HG02571 (cell line): ENCODE measurements around the gene FADS2.

ENCODE experiments used
- ATAC-seq: cut with Tn5 transposase; IDR thresholded peaks from one replicate; pipeline ENCODE4 v1.9.1; 2021; ENCODE audit warnings: mild to moderate bottlenecking, moderate library complexity; ENCODE audit not compliant: unreplicated experiment

FADS2 gene

DNA sequence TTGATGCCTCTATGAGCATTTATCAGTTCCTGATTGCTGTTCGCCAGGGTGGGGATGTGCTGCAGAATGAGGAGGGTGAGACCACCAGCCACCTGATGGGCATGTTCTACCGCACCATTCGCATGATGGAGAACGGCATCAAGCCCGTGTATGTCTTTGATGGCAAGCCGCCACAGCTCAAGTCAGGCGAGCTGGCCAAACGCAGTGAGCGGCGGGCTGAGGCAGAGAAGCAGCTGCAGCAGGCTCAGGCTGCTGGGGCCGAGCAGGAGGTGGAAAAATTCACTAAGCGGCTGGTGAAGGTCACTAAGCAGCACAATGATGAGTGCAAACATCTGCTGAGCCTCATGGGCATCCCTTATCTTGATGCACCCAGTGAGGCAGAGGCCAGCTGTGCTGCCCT lies 32.6 kb upstream of the FADS2 start:
- no peak for ATAC-seq

DNA sequence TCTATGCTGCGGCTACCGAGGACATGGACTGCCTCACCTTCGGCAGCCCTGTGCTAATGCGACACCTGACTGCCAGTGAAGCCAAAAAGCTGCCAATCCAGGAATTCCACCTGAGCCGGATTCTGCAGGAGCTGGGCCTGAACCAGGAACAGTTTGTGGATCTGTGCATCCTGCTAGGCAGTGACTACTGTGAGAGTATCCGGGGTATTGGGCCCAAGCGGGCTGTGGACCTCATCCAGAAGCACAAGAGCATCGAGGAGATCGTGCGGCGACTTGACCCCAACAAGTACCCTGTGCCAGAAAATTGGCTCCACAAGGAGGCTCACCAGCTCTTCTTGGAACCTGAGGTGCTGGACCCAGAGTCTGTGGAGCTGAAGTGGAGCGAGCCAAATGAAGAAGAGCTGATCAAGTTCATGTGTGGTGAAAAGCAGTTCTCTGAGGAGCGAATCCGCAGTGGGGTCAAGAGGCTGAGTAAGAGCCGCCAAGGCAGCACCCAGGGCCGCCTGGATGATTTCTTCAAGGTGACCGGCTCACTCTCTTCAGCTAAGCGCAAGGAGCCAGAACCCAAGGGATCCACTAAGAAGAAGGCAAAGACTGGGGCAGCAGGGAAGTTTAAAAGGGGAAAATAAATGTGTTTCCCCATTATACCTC lies 32.1 kb upstream of the FADS2 start:
- ATAC-seq: no peak

DNA sequence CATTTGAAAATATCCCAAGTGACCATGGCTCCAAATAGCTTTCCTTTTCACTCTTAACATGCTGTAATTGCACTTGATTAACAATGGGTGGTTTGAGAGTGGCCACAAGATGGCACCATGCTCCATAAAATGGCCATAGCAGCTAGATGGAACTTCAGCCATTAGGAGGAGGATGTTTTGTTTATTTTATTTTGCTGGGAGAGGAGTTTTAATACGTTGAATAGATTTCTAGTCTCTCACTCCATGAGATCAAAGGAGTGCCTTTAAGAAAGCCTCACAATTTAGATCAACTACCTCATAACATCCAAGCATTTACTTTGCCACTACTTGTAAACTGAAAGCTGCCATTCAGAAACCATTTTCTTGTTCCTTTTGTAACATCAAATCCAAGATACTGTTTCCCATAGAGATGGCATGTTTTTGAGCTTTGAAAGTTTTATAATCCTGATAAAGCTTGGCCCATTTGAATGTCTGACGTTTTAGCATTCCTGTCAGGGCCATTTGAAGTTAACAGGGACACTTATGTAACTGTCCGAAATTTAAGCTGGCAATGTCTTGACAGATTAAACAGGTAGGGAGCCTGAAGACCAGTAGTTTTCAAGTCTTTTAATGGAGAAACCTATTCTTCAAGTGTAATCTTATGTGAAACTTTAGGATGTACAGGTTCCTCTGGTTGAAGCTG lies 30.7 kb upstream of the FADS2 start:
- ATAC-seq: no peak

DNA sequence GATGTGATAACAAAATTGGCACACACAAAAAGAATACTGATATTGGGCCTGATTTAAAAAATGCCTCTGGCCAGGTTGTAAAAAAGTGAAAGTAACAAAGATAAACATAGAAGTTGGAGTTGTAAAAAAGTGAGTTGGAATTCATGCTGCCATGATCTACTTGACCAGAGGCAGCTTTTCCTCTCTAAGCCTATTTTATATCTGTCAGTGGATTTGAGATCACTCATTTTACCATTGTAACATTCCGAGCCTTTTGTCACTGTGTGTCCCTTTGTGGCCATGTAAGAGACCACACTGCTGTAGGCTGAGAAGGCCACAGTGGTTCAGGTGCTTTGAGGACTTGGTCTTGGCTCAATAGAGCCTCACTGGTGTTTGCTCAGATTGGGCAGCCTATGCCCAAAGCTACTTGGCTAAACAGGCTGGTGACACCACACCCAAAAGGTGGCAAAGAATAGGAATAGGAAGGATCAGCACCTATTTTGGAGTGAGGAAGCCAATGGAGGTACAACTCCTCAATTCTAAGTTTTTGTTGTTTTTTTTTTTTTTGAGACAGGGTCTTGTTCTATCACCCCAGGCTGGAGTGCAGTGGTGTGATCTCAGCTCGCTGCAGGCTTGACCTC lies 28.3 kb upstream of the FADS2 start:
- no peak for ATAC-seq

DNA sequence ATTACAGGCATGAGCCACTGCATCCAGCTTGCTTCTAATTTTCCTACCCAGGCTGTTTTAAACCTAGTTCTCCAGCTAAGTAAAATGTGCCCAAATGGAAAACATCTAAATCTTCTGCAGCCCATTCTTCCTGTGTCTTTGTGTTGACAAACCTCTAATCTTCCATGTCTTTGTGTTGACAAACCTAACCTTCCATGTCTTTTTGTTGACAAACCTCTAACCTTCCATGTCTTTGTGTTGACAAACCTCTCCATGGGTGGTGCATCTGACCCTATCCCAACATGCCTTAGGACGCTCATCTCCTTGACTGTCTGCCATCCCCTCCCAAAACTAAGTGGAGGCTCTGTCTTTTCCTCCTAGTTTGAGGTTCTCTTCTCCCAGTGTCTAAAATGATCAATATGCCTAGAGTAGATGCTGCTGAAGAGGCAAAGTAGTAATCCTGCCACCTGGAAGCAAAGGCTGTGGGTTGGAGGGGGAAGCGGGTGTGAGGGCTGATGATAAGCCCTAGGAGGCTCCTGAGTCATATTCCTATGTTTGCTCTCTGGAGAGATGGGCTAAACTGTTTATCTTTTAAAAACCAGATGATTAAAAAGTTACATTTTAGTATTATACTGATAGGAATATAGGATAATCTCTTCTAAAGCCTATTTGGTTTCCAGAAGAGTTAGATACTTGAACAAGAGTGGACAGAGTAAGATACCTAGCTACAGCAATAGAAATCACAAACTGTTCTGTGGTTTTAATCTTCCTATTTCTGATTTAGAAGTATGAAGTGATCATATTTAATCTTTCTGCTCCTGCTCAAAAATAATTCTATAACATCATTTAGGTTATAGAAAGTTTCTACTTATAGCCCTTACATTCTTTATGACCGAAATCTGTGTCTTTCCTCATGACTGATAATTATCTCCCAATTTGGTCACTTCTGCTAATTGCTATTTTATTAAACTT lies 27.5 kb upstream of the FADS2 start:
- no peak for ATAC-seq

DNA sequence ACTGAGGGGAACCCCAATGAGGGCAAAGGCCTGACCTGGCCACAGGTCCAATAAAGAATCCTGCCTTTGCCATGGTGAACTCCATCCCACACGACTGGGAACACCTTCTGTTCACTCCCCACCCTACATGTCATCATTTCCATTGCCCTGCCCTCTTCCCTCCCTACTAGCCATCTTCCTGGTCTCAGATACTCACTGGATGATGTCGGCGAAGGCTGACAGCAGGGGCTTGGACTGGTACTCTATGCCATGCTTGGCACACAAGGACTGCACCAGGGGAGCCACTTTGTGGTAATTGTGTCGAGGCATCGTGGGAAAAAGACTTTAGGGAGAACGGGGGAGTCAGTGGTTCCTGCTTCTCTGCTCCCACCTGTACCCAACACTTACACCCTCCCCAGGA lies 25.5 kb upstream of the FADS2 start:
- ATAC-seq: no peak

DNA sequence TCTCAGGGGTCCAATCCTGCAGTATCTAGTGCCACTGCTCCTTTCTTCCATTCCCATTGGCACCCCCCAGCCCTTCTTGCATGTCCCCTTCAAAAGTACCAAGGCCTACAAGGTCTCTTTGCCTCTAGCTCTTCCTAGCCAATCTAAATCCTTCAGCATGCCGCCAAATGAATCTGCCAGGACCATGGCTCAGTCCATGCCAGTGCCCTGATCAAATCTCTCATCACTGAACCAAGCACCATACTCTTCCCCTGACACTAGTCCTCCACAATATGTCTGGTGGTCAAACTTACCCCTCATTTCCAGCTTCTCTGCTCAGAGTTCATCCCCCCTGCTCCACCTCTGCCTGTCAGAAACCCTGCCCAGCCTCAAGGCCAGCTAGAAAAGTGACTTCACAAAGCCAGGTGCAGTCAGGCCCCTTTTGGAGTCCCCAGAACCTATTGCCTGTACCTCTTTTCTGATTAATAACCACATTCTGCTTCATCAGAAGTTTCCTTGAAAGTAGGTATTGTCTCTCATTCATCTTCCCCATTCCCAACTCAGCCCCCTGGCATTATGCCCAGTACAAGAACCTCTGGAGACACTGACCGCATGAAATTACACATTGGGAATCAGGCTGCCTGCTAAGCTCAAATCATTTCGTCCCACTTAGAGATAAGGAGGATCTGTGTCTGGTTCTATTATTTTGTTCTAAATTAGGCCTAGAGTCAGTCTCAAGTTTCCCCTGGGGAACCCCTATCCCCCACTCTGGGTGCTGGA lies 24.0 kb upstream of the FADS2 start:
- no peak for ATAC-seq

DNA sequence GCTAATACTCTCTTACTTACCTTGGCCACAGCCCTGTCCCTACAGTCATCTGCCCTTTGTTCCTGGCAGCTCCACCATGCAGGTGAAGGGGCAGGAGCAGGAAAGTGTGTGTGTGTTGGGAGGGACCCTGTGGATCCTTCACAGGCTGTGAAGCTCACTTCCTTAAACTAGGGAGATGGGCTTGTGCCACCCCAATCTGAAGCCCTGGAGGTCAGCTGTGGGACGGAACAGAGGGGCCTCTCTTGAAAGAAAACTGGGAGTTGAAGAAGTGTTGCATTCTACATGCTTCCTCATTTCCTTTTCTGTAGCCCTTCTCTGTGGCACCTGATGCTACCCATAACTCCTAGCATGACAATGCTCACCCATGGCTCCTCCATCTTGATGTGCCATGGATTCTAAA lies 23.0 kb upstream of the FADS2 start:
- no peak for ATAC-seq

DNA sequence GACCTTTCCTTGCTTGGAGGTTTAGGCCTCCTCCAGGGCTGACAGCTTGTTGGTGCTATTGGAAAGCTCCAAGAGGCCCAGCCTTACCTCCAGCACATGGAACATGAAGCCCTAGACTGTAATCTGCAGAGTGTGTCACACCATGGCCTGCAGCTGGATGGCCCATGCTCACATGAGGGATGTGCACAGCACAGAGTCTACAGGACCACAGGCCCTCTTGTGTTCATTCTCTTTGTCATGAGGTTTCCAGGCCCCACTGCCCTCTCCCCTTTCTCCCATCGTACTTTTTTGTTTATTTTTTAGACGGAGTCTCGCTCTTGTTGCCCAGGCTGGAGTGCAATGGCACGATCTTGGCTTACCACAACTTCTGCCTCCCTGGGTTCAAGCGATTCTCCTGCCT lies 21.3 kb upstream of the FADS2 start:
- ATAC-seq: no peak

DNA sequence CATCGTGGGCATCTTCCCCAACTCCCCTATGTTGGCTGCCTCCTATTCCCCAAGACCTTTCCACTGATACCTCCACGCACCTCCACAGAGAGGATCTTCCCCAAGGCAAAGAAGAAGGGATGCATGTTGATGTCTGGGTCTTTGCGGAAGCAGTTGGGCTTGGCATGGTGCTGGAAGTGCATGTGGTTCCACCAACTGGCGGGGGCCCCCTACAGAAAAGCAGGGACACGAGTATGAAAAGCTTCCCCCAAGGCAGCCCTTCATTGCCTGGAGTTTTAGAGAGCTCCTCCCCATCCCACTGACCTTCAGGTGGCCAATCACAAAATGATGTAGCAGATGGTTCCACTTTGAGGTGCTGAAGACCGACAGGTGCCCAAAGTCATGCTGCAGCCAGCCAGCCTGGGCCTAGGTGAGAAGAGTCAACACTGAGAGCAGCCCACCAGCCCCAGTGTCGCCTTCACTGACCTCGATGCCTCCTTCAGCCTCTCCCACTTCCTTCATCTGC lies 17.4 kb upstream of the FADS2 start:
- ATAC-seq: no peak

DNA sequence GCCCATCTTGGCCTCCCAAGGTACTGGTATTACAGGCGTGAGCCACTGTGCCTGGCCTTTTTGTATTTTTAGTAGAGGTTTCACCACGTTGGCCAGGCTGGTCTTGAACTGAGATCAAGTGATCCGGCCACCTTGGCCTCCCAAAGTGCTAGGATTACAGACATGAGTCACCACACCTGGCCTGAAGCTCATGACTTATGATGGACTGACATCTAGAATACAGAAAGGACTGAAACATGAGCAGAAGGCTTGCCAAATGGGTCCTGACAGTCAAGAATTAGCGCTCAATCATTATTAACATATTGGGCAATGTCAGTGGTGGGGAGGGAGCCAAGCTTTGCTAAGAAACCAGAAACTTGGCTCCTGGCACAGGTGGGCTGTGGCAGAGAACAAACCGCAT lies 16.3 kb upstream of the FADS2 start:
- ATAC-seq: no peak

DNA sequence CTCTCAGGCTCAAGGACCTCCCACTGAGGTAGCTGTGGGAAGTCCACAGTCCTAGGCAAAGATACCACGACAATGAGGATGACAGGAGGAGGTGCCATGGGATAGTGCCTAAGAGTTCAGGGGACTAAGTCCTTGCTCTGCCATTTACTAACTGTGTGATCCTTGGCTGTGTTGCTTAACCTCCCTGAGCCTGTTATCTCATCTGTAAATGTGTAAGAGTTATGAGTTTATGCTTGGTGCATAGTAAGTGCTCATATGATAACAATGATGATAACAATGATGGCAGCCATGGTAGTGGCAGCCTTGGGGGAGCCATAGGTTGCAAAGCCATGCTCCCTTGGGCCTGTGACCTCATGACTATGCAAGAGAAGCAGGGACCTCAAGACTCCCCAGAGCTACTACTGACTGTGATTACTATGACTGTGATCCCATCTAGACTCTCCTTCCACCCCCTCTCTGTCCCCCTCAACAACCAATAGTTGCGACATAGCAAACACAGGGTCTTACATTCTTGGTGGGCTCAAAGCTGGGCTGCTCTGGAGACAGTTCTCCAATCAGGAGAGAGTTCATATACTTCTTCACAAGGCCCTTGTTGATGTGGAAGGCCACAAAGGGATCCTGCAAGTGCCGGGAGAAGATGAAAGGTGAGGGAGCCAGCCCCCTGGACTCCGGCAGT lies 15.2 kb upstream of the FADS2 start:
- no peak for ATAC-seq

DNA sequence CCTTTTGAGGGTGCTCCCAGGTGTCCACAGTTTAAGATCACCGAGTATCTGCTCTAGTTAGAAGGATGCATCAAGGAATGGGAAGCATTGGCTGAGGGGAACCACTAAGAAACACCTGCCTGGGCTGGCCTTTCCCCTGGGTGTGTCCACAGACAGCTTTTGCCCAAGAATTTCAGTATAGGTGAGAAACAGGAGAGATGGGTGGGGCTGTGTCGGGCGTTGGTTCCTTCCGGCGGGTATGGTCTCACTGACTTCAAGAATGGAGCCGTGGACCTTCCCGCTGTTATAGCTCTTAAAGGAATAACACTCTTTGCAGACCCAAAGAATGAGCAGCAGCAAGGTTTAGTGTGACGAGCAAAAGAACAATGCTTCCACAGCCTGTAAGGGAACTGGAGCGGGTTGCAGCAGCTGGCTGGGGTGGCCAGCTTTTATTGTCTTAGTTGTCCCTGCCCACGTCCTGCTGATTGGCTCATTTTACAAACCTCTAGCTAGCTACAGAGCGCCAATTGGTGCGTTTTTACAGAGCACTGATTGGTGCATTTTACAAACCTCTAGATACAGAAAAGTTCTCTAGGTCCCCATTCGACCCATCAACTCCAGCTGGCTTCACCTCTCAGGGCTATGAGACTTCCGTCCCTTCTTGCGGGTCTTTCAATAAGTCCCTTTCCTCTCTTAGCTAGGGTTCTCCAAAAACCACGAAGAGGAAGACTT lies 13.7 kb upstream of the FADS2 start:
- no peak for ATAC-seq

DNA sequence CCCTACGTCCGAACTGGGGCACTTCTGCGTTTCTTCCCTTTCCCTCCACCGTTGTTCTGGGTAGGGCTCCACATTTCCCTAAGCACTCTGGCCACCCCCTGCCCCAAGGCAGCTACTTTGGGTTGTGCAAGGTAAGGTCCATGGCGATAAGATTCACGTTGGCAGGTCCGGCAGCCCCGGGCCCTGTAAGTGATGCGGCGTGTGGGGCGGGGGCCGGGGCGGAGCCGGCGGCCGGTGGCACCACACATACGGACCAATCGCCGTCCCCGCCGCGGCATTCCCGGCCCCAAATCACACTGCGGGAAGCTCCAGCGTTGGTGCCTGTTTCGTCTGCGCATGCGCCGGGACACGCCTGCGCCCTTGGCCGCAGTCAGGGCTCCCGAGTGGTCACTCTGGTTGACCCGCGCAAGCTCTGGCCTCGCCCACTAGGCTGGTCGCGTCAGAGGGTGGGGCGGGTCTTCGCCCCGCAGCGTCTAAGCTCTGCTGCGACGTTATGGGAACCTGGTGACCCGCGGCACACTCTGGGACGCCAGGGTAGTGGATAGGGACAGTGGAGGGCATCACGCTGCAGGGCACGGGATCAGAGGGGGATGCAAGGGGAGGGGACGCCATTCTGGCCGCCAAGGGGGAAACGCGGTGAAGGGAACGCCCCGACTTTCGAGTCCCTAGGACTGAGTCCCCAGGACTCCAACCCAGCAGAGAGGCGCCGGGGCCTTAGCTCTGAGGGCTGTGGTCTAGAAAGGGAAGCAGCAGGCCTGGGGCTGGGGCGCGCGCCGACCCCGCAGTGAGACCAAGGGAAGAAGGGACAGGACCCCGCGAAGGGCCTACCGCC lies 12.9 kb upstream of the FADS2 start:
- peak; percentile 55 for ATAC-seq

DNA sequence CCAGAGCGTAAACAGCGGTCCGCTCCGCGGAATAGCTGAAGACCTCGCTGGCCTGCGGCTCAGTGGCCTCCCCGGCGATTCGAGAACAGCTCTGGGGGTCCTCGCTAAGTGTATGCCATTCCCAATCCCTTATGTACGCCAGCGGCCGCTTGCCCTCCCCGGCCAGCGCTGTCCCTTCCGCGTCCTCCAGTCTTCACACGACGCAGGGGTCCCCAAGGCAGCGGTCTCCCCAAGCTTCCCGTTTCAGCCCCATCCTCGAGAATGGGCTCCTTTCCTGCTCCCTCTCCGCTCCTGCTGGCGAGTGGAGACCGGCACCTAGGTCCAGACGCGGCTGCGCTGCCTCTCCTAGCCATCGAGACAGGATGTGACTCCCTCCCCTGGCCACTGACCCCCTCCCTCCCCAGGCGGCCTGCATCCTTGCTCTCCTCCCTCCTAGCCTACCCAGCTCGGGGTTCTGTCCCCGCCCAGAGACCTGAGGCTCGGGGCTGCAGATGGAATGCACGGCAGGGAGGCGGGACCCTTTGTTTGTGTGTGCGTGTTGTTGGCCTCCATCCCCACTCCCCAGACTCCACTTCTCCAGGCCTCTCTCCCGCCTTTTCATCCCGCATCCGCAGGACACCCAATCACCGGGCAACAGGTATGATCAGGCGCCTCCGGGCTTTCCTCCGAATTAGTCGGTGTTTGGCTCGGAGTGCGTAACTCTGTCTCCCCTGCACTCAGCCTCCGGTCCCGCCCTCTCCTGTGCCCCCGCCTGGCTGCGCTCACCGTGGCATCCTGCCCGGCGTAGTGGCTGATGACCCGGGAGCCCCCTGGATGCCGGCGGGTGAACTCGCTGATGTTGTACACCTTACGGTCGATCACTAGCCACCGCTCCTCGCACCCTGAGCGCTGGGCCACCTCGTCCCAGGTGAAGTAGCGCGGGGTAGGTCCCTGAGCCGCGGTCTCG lies 12.0 kb upstream of the FADS2 start:
- ATAC-seq: peak; percentile 25

DNA sequence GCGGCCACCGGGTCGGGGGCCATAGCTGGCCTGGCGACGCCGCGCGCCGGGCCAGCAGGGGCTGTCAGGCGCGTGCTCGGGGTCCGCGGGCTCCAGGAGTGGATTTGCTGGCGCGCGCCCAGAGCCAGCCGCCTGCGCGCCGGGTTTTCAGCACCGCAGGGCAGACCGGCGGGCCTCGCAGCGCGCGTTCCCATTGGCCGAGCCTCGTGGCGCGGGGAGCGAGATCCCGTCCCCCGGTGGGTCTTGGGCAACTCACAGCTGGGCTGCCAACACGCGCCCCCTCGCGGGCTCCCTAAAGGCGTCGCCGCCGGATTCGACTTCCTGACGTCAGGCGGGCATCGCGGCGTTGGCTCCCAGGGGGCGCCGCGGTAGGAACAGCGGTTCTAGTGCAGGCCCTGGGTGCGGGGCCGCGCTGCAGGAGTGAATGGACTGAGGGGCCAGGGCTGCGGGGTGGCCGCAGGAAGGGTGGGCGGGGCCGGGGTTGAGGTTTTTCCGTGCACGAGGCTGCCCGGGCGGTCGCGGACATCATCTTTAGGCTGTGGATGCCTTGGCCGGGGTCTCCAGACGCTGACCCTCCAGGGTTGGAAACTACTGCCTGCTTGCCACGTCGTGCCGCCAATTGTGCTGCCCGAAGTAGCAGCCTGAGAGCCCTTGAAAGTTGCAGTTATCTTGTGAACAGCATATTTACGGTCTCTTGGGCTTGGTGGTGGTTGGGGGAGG lies 11.2 kb upstream of the FADS2 start, which contains the start of gene FADS1:
FADS1 (minus strand) TSS at position 268 of the 720 bp plus-strand sequence; CDS start at position 194, 74 bp downstream.
- ATAC-seq: peak; percentile 37
